ENCODE data around the gene RRAS2. TPM values are rescaled to one million over a fixed set of nuclear protein-coding genes. Genes with fewer than 3 reads are reported as not detected.
A peak's percentile ranks its signal among the peaks of the same experiment; 100 is the strongest.
"Not testable (repeated sequence)": the region's sequence is repeated elsewhere in the genome, so short reads cannot be mapped to it uniquely, and the experiment has no call there.

Gene RRAS2
- 51.3 to 53.3 TPM (median 51.9 TPM) in 3 replicates for total RNA-seq

- Mint-ChIP-seq H3K27ac (peak within 1 kb of the TSS; percentile 97), H3K4me1 (peaks cover 24% of the 10 kb centered on the region), H3K9me3 (no peaks in the 10 kb centered on the region), H3K36me3 (no peaks in the 10 kb centered on the region), H3K4me3 (peak within 1 kb of the TSS; percentile 91), H3K27me3 (ENCODE audit: low read depth) (no peaks in the 10 kb centered on the region)
- DNase-seq (ENCODE audit: low spot score in 2 of 2, unreplicated experiment in 2 of 2): peak; percentile 71 to 84
- no peak for TF ChIP-seq CTCF (IDR thresholded peaks at IDR 0.05; ENCODE audit: unreplicated experiment)
These were observed at the start of gene RRAS2 for GRCh38 chr11:14358729-14359439. RRAS2 (minus strand) TSS chr11:14359183; CDS start chr11:14358870, 313 bp downstream.

GRCh38 chr11:14408612-14409011, 49.6 kb upstream of the RRAS2 start:
- no peak for TF ChIP-seq CTCF (IDR thresholded peaks at IDR 0.05; ENCODE audit: unreplicated experiment)
- no peaks in the 10 kb centered on the region for H3K9me3 Mint-ChIP-seq
- no peaks in the 10 kb centered on the region for H3K36me3 Mint-ChIP-seq
- H3K27ac Mint-ChIP-seq: no peak overlapping the region
- H3K4me1 Mint-ChIP-seq: peaks cover 2% of the 10 kb centered on the region
- H3K4me3 Mint-ChIP-seq: no peak overlapping the region
- H3K27me3 Mint-ChIP-seq (ENCODE audit: low read depth): peaks cover 8% of the 10 kb centered on the region
- no peak for DNase-seq (ENCODE audit: low spot score in 2 of 2, unreplicated experiment in 2 of 2)

- H3K9me3 Mint-ChIP-seq; H3K27ac Mint-ChIP-seq; H3K36me3 Mint-ChIP-seq; DNase-seq (ENCODE audit: low spot score in 2 of 2, unreplicated experiment in 2 of 2); H3K4me3 Mint-ChIP-seq; H3K4me1 Mint-ChIP-seq; H3K27me3 Mint-ChIP-seq (ENCODE audit: low read depth): not testable (repeated sequence)
These were observed 47.1 kb upstream of the RRAS2 start for GRCh38 chr11:14406116-14406515.

- not testable (repeated sequence) for H3K27me3 Mint-ChIP-seq (ENCODE audit: low read depth); H3K36me3 Mint-ChIP-seq; H3K9me3 Mint-ChIP-seq; H3K4me1 Mint-ChIP-seq; H3K4me3 Mint-ChIP-seq; H3K27ac Mint-ChIP-seq; DNase-seq (ENCODE audit: low spot score in 2 of 2, unreplicated experiment in 2 of 2)
These were observed 44.5 kb upstream of the RRAS2 start for GRCh38 chr11:14403528-14403927.

GRCh38 chr11:14399087-14399486, 40.1 kb upstream of the RRAS2 start:
- peaks cover 11% of the 10 kb centered on the region for H3K4me1 Mint-ChIP-seq
- no peaks in the 10 kb centered on the region for H3K27me3 Mint-ChIP-seq (ENCODE audit: low read depth)
- H3K4me3 Mint-ChIP-seq: no peak overlapping the region
- H3K9me3 Mint-ChIP-seq: no peaks in the 10 kb centered on the region
- no peak for TF ChIP-seq CTCF (IDR thresholded peaks at IDR 0.05; ENCODE audit: unreplicated experiment)
- H3K36me3 Mint-ChIP-seq: no peaks in the 10 kb centered on the region
- DNase-seq (ENCODE audit: low spot score in 2 of 2, unreplicated experiment in 2 of 2): no peak
- H3K27ac Mint-ChIP-seq: no peak overlapping the region

- no peak for DNase-seq (ENCODE audit: low spot score in 2 of 2, unreplicated experiment in 2 of 2)
- Mint-ChIP-seq H3K27ac (no peak overlapping the region), H3K4me1 (peaks cover 11% of the 10 kb centered on the region), H3K27me3 (ENCODE audit: low read depth) (no peaks in the 10 kb centered on the region), H3K36me3 (no peaks in the 10 kb centered on the region), H3K4me3 (no peak overlapping the region), H3K9me3 (no peaks in the 10 kb centered on the region)
- TF ChIP-seq CTCF (IDR thresholded peaks at IDR 0.05; ENCODE audit: unreplicated experiment): no peak
These were observed 37.3 kb upstream of the RRAS2 start for GRCh38 chr11:14396273-14396672.
